Activated CD4-positive, alpha-beta T cell treated with anti-CD3 and anti-CD28 coated beads for 36 hours (primary cell): ENCODE results near the gene PIGQ. TPM values are rescaled to one million over a fixed set of nuclear protein-coding genes. Genes with fewer than 3 reads are reported as not detected.

Experiments
- ATAC-seq: fragments of 200-7000 bp; cut with Tn5 transposase; one replicate; pipeline ENCODE4 v1.10.0; 2021; ENCODE audit warnings: mild to moderate bottlenecking, moderate library complexity
- CTCF ChIA-PET: fragments of 350-600 bp; sonication (Branson Sonifier 250); formaldehyde crosslinking; loops from one replicate; lab custom pipeline; 2021; ENCODE audit warnings: antibody characterized with exemption; lab: Charles Lee
- POLR2A ChIA-PET: fragments of 350-600 bp; sonication (Branson Sonifier 250); formaldehyde crosslinking; loops from one replicate; lab custom pipeline; 2021; ENCODE audit warnings: antibody characterized with exemption, inconsistent platforms; lab: Charles Lee
- DNase-seq: peaks from one replicate; pipeline ENCODE4 v3.0.0-alpha.2; 2020
- H3K27ac Mint-ChIP-seq: one replicate; pipeline ENCODE4 v1.8.0; 2021; ENCODE audit warnings: mixed read lengths
- H3K27me3 Mint-ChIP-seq: one replicate; pipeline ENCODE4 v1.8.0; 2021; ENCODE audit warnings: mixed read lengths
- H3K36me3 Mint-ChIP-seq: one replicate; pipeline ENCODE4 v1.8.0; 2021; ENCODE audit warnings: low read depth, mixed read lengths
- H3K4me1 Mint-ChIP-seq: one replicate; pipeline ENCODE4 v1.8.0; 2021; ENCODE audit warnings: mixed read lengths
- H3K4me3 Mint-ChIP-seq: one replicate; pipeline ENCODE4 v1.8.0; 2021; ENCODE audit warnings: mild to moderate bottlenecking, moderate library complexity, mixed read lengths
- H3K9me3 Mint-ChIP-seq: one replicate; pipeline ENCODE4 v1.8.0; 2021; ENCODE audit warnings: low read depth, mixed read lengths
- intact Hi-C, 2 experiments: fragments of 100-400 bp; cut with DNase I in 1 of 2; cut with micrococcal nuclease in 1 of 2; formaldehyde crosslinking; loops; one replicate each; pipeline versions ENCODE4 v1.14.2 to v1.15.1; 2022 to 2024; cut with DNase I, micrococcal nuclease
- total RNA-seq, 2 experiments: library from RNA; stranded (reverse); gene quantifications; one replicate each; pipeline ENCODE4 v1.2.3, GENCODE V29; 2021

PIGQ gene
- total RNA-seq, 2 experiments from 2014 or later, result 24.2 to 24.7 TPM

DNA sequence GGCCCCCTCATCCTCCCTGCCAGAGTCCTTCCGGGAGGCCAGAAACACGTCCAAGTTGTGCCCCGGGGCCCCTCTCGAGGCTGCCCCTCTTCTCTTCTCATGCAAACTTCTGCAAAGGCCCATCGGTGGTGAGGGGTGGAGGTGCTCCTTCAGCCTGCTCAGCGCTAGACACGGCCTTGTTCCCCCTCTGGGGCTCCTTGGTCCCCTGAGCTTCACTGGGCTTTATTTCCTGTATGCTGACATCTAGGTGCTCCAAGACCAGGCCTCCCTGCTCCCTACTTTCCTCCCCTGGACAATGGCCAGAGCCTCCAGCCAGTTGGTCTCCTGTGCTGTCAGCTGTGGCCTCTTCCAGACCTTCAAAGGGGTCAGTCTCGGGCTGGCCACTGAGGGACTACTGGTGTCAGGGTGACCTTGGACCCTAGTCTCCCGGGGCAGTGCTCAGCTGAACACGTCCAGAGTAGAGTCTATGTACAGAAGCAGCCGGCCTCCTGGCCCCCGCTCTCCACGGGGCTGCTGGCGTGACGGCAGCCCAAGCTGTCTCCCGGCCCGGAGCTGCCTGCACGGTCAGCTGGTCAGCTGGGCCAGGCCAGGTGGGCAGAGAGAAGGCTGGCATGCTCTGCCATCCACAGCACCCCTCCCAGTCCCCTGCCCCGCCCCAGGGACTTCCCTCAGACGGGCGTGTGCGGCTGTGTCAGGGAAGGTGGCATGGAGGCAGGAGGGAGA is 11.3 kb upstream of the PIGQ start:
- Mint-ChIP-seq H3K4me1 (no peaks in the 10 kb centered on the region), H3K36me3 (no peaks in the 10 kb centered on the region), H3K27me3 (peaks cover 9% of the 10 kb centered on the region), H3K9me3 (no peaks in the 10 kb centered on the region), H3K4me3 (no peak overlapping the region), H3K27ac (no peak overlapping the region)
- DNase-seq (no peak), ATAC-seq (no peak)
- intact Hi-C loops, result no loop called here
- ChIA-PET POLR2A (no interaction called here), CTCF (no interaction called here)

DNA sequence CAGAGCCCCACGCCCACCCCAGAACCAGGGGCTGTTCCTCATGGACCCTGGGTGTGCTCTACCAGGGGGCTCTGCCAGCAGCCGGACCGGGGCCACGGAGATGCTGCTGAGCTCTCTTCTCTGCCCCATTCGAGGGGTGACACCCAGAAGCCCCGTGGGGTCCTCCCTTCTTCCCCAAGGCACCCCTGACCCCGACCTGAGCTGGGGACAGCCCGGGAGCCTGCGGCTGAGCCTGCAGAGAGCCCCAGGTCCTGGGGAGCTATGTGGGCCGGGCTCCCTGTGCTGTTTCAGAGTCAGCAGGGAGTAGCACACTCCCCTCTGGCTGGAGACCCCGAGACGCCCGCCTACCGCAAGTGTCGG is 10.8 kb upstream of the PIGQ start:
- H3K36me3 Mint-ChIP-seq, result no peaks in the 10 kb centered on the region
- ChIA-PET POLR2A (no interaction called here), CTCF (no interaction called here)
- ATAC-seq, result no peak
- H3K4me3 Mint-ChIP-seq, result no peak overlapping the region
- intact Hi-C loops, result no loop called here
- DNase-seq, result no peak
- no peak overlapping the region for H3K27ac Mint-ChIP-seq
- H3K9me3 Mint-ChIP-seq, result no peaks in the 10 kb centered on the region
- no peaks in the 10 kb centered on the region for H3K4me1 Mint-ChIP-seq
- H3K27me3 Mint-ChIP-seq, result peaks cover 9% of the 10 kb centered on the region

- no peak for ATAC-seq
- Mint-ChIP-seq H3K27ac (no peak overlapping the region), H3K36me3 (no peaks in the 10 kb centered on the region), H3K9me3 (no peaks in the 10 kb centered on the region), H3K27me3 (peaks cover 9% of the 10 kb centered on the region), H3K4me1 (no peaks in the 10 kb centered on the region), H3K4me3 (no peak overlapping the region)
- DNase-seq, result no peak
- CTCF ChIA-PET, result no interaction called here
- intact Hi-C loops, result no loop called here
- POLR2A ChIA-PET, result no interaction called here
Measured at GRCh38 chr16:559411-560203, 10.2 kb upstream of the PIGQ start.

GRCh38 chr16:560204-560700 is 9.5 kb upstream of the PIGQ start, which contains the start of gene PRR35:
PRR35 (plus strand) TSS chr16:560394; CDS start chr16:563295, 2,901 bp downstream.
- Mint-ChIP-seq H3K4me1 (no peaks in the 10 kb centered on the region), H3K36me3 (no peaks in the 10 kb centered on the region), H3K9me3 (no peaks in the 10 kb centered on the region), H3K27me3 (peaks cover 9% of the 10 kb centered on the region), H3K27ac (no peak within 1 kb of the TSS), H3K4me3 (no peak within 1 kb of the TSS)
- ATAC-seq (no peak), DNase-seq (no peak)
- ChIA-PET POLR2A (no interaction called here), CTCF (no interaction called here)
- intact Hi-C loops, result no loop called here

DNA sequence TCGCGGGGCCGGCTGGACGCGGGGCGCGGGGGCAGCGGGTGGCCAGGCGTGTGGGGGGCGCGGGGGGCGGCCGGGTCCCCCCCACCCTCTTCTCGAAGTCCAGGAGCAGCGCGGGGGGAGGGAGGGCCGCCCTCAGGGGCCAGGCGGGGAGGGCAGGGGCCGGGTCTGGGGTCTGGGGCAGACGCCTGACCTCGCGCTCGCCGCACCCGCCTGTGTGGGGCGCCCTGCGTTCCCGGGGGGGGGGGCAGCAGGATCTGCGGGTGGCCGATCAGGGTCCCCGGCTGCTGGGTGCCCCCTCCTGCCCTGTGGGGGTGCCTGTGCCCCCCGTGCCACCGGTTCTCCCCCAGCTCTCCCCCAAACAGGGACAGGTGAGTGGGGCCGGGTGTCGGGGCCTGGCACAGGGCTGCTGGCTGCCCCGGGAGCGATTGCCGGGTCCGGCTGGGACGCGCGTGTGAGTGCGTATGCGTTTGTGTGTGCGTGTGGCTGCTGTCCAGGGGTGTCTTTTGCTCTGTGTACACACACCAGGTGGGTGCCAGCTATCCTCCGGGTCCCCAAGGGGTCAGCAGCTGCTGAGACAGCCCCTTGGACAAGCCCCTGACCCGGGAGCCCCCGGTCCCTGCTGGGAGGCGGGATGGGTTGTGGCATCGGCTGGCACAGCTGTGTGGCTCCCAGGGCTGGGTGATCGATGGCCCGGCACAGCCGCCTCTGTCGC is 8.9 kb upstream of the PIGQ start:
- intact Hi-C loops, result no loop called here
- no peaks in the 10 kb centered on the region for H3K36me3 Mint-ChIP-seq
- POLR2A ChIA-PET, result no interaction called here
- no peaks in the 10 kb centered on the region for H3K9me3 Mint-ChIP-seq
- H3K27me3 Mint-ChIP-seq, result peaks cover 9% of the 10 kb centered on the region
- ATAC-seq, result no peak
- no peaks in the 10 kb centered on the region for H3K4me1 Mint-ChIP-seq
- CTCF ChIA-PET, result no interaction called here
- H3K4me3 Mint-ChIP-seq, result no peak overlapping the region
- no peak overlapping the region for H3K27ac Mint-ChIP-seq
- no peak for DNase-seq

DNA sequence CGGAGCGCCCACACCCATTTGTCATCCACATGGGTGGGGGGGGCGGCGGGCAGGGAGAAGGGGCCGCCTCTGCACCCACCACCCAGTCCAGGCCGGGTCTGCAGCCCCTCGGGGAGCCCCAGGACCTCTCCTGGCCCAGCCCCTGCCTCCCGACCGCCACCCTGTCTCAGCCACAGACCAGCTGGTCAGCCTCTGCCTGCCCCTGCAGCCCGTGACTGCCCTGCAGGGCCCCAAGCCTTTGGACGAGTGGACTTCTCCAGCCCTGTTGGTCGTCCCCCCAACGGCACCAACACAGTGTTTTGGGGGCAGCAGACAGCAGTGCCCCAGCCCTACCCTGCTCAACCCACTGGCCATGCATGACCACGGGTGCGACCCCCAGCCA is 8.4 kb upstream of the PIGQ start:
- intact Hi-C loops, result no loop called here
- Mint-ChIP-seq H3K27ac (no peak overlapping the region), H3K4me1 (peaks cover under 1% of the 10 kb centered on the region), H3K4me3 (no peak overlapping the region), H3K9me3 (no peaks in the 10 kb centered on the region), H3K36me3 (no peaks in the 10 kb centered on the region), H3K27me3 (peaks cover 9% of the 10 kb centered on the region)
- POLR2A ChIA-PET, result no interaction called here
- CTCF ChIA-PET, result no interaction called here
- no peak for ATAC-seq
- no peak for DNase-seq

- H3K4me3 Mint-ChIP-seq, result no peak overlapping the region
- ChIA-PET CTCF (no interaction called here), POLR2A (no interaction called here)
- intact Hi-C loops, result no loop called here
- peaks cover 9% of the 10 kb centered on the region for H3K4me1 Mint-ChIP-seq
- no peaks in the 10 kb centered on the region for H3K36me3 Mint-ChIP-seq
- ATAC-seq, result no peak
- peaks cover 9% of the 10 kb centered on the region for H3K27me3 Mint-ChIP-seq
- H3K9me3 Mint-ChIP-seq, result no peaks in the 10 kb centered on the region
- no peak for DNase-seq
- H3K27ac Mint-ChIP-seq, result no peak overlapping the region
Measured at GRCh38 chr16:561957-562938, 7.5 kb upstream of the PIGQ start.

GRCh38 chr16:563072-563644 is 6.6 kb upstream of the PIGQ start:
- H3K27ac Mint-ChIP-seq, result no peak overlapping the region
- no peaks in the 10 kb centered on the region for H3K36me3 Mint-ChIP-seq
- H3K4me1 Mint-ChIP-seq, result peaks cover 9% of the 10 kb centered on the region
- ATAC-seq (no peak), DNase-seq (no peak)
- intact Hi-C loops, result no loop called here
- ChIA-PET POLR2A (no interaction called here), CTCF (no interaction called here)
- no peak overlapping the region for H3K4me3 Mint-ChIP-seq
- peaks cover 7% of the 10 kb centered on the region for H3K27me3 Mint-ChIP-seq
- H3K9me3 Mint-ChIP-seq, result no peaks in the 10 kb centered on the region

- intact Hi-C loops, result no loop called here
- no peak overlapping the region for H3K4me3 Mint-ChIP-seq
- H3K9me3 Mint-ChIP-seq, result no peaks in the 10 kb centered on the region
- H3K27me3 Mint-ChIP-seq, result peaks cover 3% of the 10 kb centered on the region
- CTCF ChIA-PET, result no interaction called here
- H3K27ac Mint-ChIP-seq, result no peak overlapping the region
- H3K4me1 Mint-ChIP-seq, result peaks cover 15% of the 10 kb centered on the region
- ATAC-seq (no peak), DNase-seq (no peak)
- H3K36me3 Mint-ChIP-seq, result no peaks in the 10 kb centered on the region
- POLR2A ChIA-PET, result no interaction called here
Measured at GRCh38 chr16:564690-565418, 4.9 kb upstream of the PIGQ start.

- H3K27me3 Mint-ChIP-seq, result peaks cover 3% of the 10 kb centered on the region
- peaks cover 15% of the 10 kb centered on the region for H3K4me1 Mint-ChIP-seq
- ATAC-seq (no peak), DNase-seq (no peak)
- intact Hi-C loops, result no loop called here
- no peaks in the 10 kb centered on the region for H3K9me3 Mint-ChIP-seq
- no peak overlapping the region for H3K27ac Mint-ChIP-seq
- no peak overlapping the region for H3K4me3 Mint-ChIP-seq
- POLR2A ChIA-PET, result no interaction called here
- CTCF ChIA-PET, result no interaction called here
- no peaks in the 10 kb centered on the region for H3K36me3 Mint-ChIP-seq
Measured at GRCh38 chr16:565419-566330, 4.1 kb upstream of the PIGQ start.
